Measurements from ENCODE around the gene ITGB6. TPM values are rescaled to one million over a fixed set of nuclear protein-coding genes. Genes with fewer than 3 reads are reported as not detected.

ITGB6 gene
- total RNA-seq, 2 donors from 2014 or later = 13.2 to 24.6 TPM

GRCh38 chr2:160073284-160073888 is 126.7 kb downstream of the ITGB6 start:
- Histone ChIP-seq H3K4me1 (peaks cover 11% of the 10 kb centered on the region), H3K36me3 (no peaks in the 10 kb centered on the region), H3K27me3 (no peaks in the 10 kb centered on the region), H3K27ac (no peak overlapping the region), H3K4me3 (no peak overlapping the region), H3K9ac (ENCODE audit: low read depth in 2 of 2, low read length in 2 of 2) (no peak overlapping the region), H3K9me3 (no peaks in the 10 kb centered on the region)
- no peak for DNase-seq
- intact Hi-C loops (cut with DNase I) = no loop called here
- TF ChIP-seq CTCF (IDR thresholded peaks at IDR 0.05) = no peak

- H3K9ac ChIP-seq (ENCODE audit: low read depth in 2 of 2, low read length in 2 of 2) = no peak overlapping the region
- H3K4me3 ChIP-seq = no peak overlapping the region
- no peaks in the 10 kb centered on the region for H3K36me3 ChIP-seq
- DNase-seq = no peak
- no peak overlapping the region for H3K27ac ChIP-seq
- H3K4me1 ChIP-seq = no peaks in the 10 kb centered on the region
- no peak for TF ChIP-seq CTCF (IDR thresholded peaks at IDR 0.05)
- H3K9me3 ChIP-seq = no peaks in the 10 kb centered on the region
- intact Hi-C loops (cut with DNase I) = no loop called here
- no peaks in the 10 kb centered on the region for H3K27me3 ChIP-seq
Observed at GRCh38 chr2:160068906-160069305, 131.2 kb downstream of the ITGB6 start.

- H3K36me3 ChIP-seq = no peaks in the 10 kb centered on the region
- H3K27me3 ChIP-seq = no peaks in the 10 kb centered on the region
- H3K9me3 ChIP-seq = no peaks in the 10 kb centered on the region
- H3K27ac ChIP-seq = no peak overlapping the region
- no peak for TF ChIP-seq CTCF (IDR thresholded peaks at IDR 0.05)
- no peak overlapping the region for H3K4me3 ChIP-seq
- no peak overlapping the region for H3K9ac ChIP-seq (ENCODE audit: low read depth in 2 of 2, low read length in 2 of 2)
- no peak for DNase-seq
- H3K4me1 ChIP-seq = peaks cover 7% of the 10 kb centered on the region
- intact Hi-C loops (cut with DNase I) = no loop called here
Observed at GRCh38 chr2:160064916-160065315, 135.2 kb downstream of the ITGB6 start.

GRCh38 chr2:160063879-160064612 is 136.0 kb downstream of the ITGB6 start:
- TF ChIP-seq CTCF (IDR thresholded peaks at IDR 0.05) = no peak
- Histone ChIP-seq H3K4me3 (no peak overlapping the region), H3K9me3 (no peaks in the 10 kb centered on the region), H3K9ac (ENCODE audit: low read depth in 2 of 2, low read length in 2 of 2) (peak overlapping the region in 1 of 2 donors; percentile 85), H3K4me1 (peaks cover 7% of the 10 kb centered on the region), H3K27me3 (no peaks in the 10 kb centered on the region), H3K36me3 (no peaks in the 10 kb centered on the region), H3K27ac (no peak overlapping the region)
- intact Hi-C loops (cut with DNase I) = no loop called here
- no peak for DNase-seq

GRCh38 chr2:160063271-160063670 is 136.8 kb downstream of the ITGB6 start:
- no peak overlapping the region for H3K27ac ChIP-seq
- peak overlapping the region in 1 of 2 donors; percentile 85 for H3K9ac ChIP-seq (ENCODE audit: low read depth in 2 of 2, low read length in 2 of 2)
- DNase-seq = no peak

More at GRCh38 chr2:160063271-160063670, 136.8 kb downstream of the ITGB6 start:
- H3K4me1 ChIP-seq = peaks cover 7% of the 10 kb centered on the region
- H3K36me3 ChIP-seq = no peaks in the 10 kb centered on the region
- H3K4me3 ChIP-seq = no peak overlapping the region
- no peak for TF ChIP-seq CTCF (IDR thresholded peaks at IDR 0.05)
- no peaks in the 10 kb centered on the region for H3K9me3 ChIP-seq
- no peaks in the 10 kb centered on the region for H3K27me3 ChIP-seq
- intact Hi-C loops (cut with DNase I) = no loop called here
